ENCODE results near the gene MUSTN1.

The MUSTN1 gene

GRCh38 chr3:52852419-52852818 is 17.6 kb upstream of the MUSTN1 start:
- no peak for DNase-seq

GRCh38 chr3:52851348-52851747 is 16.5 kb upstream of the MUSTN1 start:
- DNase-seq, result peak in 6 of 58 donors; percentile 9 to 27 (median 18)

GRCh38 chr3:52849656-52850055 is 14.8 kb upstream of the MUSTN1 start:
- no peak for DNase-seq

- DNase-seq, result peak in 7 of 58 donors; percentile 11 to 59 (median 17)
Measured at GRCh38 chr3:52848617-52849016, 13.8 kb upstream of the MUSTN1 start.

- DNase-seq, result no peak
Measured at GRCh38 chr3:52847726-52848125, 12.9 kb upstream of the MUSTN1 start.

GRCh38 chr3:52847241-52847640 is 12.4 kb upstream of the MUSTN1 start:
- DNase-seq, result no peak

- DNase-seq, result peak in 6 of 58 donors; percentile 17 to 31 (median 26)
Measured at GRCh38 chr3:52846432-52846965, 11.7 kb upstream of the MUSTN1 start.

GRCh38 chr3:52845691-52846431 is 11.0 kb upstream of the MUSTN1 start:
- DNase-seq, result peak in 6 of 58 donors; percentile 15 to 44 (median 28)

GRCh38 chr3:52845157-52845556 is 10.3 kb upstream of the MUSTN1 start:
- peak in 39 of 58 donors; percentile 7 to 63 (median 28) for DNase-seq

- no peak for DNase-seq
Measured at GRCh38 chr3:52844290-52844975, 9.6 kb upstream of the MUSTN1 start.

GRCh38 chr3:52843881-52844280 is 9.1 kb upstream of the MUSTN1 start:
- DNase-seq, result no peak

GRCh38 chr3:52843108-52843865 is 8.5 kb upstream of the MUSTN1 start:
- DNase-seq, result no peak

- no peak for DNase-seq
Measured at GRCh38 chr3:52842424-52842823, 7.6 kb upstream of the MUSTN1 start.

- DNase-seq, result no peak
Measured at GRCh38 chr3:52841981-52842340, 7.1 kb upstream of the MUSTN1 start.

- peak in 2 of 58 donors; percentile 2 to 11 for DNase-seq
Measured at GRCh38 chr3:52841211-52841980, 6.6 kb upstream of the MUSTN1 start.

- DNase-seq, result no peak
Measured at GRCh38 chr3:52839892-52840545, 5.2 kb upstream of the MUSTN1 start.

- no peak for DNase-seq
Measured at GRCh38 chr3:52839268-52839575, 4.4 kb upstream of the MUSTN1 start.

GRCh38 chr3:52838561-52839267 is 3.9 kb upstream of the MUSTN1 start:
- no peak for DNase-seq

GRCh38 chr3:52836986-52837385 is 2.2 kb upstream of the MUSTN1 start:
- no peak for DNase-seq

- no peak for DNase-seq
Measured at GRCh38 chr3:52836471-52836845, 1.6 kb upstream of the MUSTN1 start.
